AG09309 (cell line): ENCODE results near the gene ARHGEF37.

Experiments
- DNase-seq: peaks from one replicate; pipeline ENCODE4 v3.0.0-alpha.2; 2010; ENCODE audit warnings: low read depth
- H3K4me3 ChIP-seq: 2 replicates; pipeline ENCODE4 v1.5.1; 2011; ENCODE audit warnings: mild to moderate bottlenecking, low read depth, low read length, moderate library complexity; ENCODE audit not compliant: control insufficient read depth
- CTCF ChIP-seq: IDR thresholded peaks from 2 replicates; pipeline ENCODE4 v1.5.1; 2011; ENCODE audit warnings: mild to moderate bottlenecking, low read depth, low read length, inconsistent platforms; ENCODE audit not compliant: insufficient read depth, control insufficient read depth; ENCODE audit errors: missing control alignments

ARHGEF37 gene

GRCh38 chr5:149682532-149683075 lies 101.3 kb downstream of the ARHGEF37 start:
- no peak overlapping the region for H3K4me3 ChIP-seq
- no peak for TF ChIP-seq CTCF
- DNase-seq = no peak

- no peak for DNase-seq
- no peak for TF ChIP-seq CTCF
- no peak overlapping the region for H3K4me3 ChIP-seq
Measured at GRCh38 chr5:149683964-149684363, 102.7 kb downstream of the ARHGEF37 start.

- no peak for TF ChIP-seq CTCF
Measured at GRCh38 chr5:149684371-149684770, 103.1 kb downstream of the ARHGEF37 start.

More at GRCh38 chr5:149684371-149684770, 103.1 kb downstream of the ARHGEF37 start:
- DNase-seq = no peak
- no peak overlapping the region for H3K4me3 ChIP-seq
